Measurements from ENCODE around the gene PTGDR2.

The PTGDR2 gene

DNA sequence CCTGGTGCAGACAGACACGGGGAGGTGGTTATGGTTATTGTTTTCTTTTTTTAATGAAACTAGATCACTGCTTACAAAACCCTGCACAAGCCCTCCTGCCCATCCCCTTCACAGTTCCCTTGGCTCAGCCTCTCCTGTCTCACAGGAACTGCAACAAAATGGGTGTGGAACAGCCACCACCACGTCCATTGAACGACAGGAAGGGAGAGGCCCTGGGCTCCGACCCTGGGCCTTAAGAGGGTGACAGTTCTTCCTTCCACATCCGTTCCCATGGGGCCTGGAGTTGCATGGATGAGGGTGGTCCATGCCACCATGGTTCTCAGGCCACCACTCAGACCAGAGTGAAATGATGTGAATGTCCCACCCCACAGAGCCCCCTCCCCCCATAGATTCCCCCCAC is 34.9 kb upstream of the PTGDR2 start:
- Histone ChIP-seq H3K9ac (ENCODE audit: low read length in 5 of 5) (no peak overlapping the region), H3K4me3 (ENCODE audit: low read depth in 1 of 5, low read length in 5 of 5) (no peak overlapping the region), H3K27me3 (ENCODE audit: control insufficient read depth in 5 of 5, insufficient read depth in 4 of 5, low read length in 5 of 5) (no peaks in the 10 kb centered on the region), H3K9me3 (ENCODE audit: control insufficient read depth in 5 of 5, low read length in 5 of 5) (no peaks in the 10 kb centered on the region), H3K36me3 (ENCODE audit: control insufficient read depth in 5 of 5, insufficient read depth in 5 of 5, low read length in 5 of 5) (peaks cover 13 to 49% (median 36%) of the 10 kb centered on the region in 5 donors), H3K27ac (ENCODE audit: low read depth, low read length) (no peak overlapping the region), H3K4me1 (ENCODE audit: control insufficient read depth in 5 of 5, insufficient read depth in 5 of 5, low read length in 5 of 5) (peaks cover 0 to 14% (median 6%) of the 10 kb centered on the region in 5 donors)

DNA sequence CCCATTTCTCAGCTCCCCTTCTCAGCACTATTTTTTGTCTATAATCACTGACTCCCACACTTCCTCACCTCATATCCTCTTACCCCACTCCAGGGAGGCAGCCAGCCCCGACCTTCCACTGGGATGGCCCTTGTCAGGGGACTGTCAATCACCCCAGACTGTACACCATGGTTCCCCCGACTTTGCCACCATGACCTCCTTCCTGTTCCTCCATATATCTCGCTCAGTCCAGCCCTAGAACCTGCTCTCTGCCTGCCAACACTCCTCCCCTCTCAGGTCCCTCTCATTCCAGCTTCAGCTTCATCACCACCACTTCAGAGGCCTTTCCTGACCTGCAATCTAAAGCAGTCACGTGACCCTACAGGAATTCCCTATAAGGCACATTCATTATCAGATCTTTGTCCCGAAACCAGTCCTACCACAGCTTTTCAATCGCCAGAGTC is 34.1 kb upstream of the PTGDR2 start:
- Histone ChIP-seq H3K27me3 (ENCODE audit: control insufficient read depth in 5 of 5, insufficient read depth in 4 of 5, low read length in 5 of 5) (no peaks in the 10 kb centered on the region), H3K9ac (ENCODE audit: low read length in 5 of 5) (no peak overlapping the region), H3K4me3 (ENCODE audit: low read depth in 1 of 5, low read length in 5 of 5) (no peak overlapping the region), H3K4me1 (ENCODE audit: control insufficient read depth in 5 of 5, insufficient read depth in 5 of 5, low read length in 5 of 5) (peaks cover 0 to 11% (median 0%) of the 10 kb centered on the region in 5 donors), H3K36me3 (ENCODE audit: control insufficient read depth in 5 of 5, insufficient read depth in 5 of 5, low read length in 5 of 5) (peaks cover 9 to 42% (median 30%) of the 10 kb centered on the region in 5 donors), H3K27ac (ENCODE audit: low read depth, low read length) (no peak overlapping the region), H3K9me3 (ENCODE audit: control insufficient read depth in 5 of 5, low read length in 5 of 5) (no peaks in the 10 kb centered on the region)

DNA sequence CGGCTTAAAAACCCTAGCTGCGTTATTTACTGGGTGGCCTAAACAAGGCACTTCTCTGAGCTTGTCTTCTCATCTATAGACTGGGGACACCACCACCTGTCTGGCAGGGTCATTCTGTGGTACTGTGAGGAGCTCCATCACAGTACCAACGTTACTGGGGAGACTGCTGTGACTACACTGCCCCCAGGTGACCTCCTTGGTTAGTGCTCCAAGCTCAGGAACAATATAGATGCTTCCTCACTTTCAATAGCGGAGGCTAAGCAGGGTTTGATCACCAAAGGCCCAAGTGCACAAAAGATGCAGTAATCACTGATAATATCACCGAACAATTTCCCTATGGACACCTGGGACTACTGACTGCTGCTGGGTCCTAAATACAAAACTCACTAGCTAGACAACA is 31.8 kb upstream of the PTGDR2 start:
- H3K4me3 ChIP-seq (ENCODE audit: low read depth in 1 of 5, low read length in 5 of 5), result no peak overlapping the region
- no peaks in the 10 kb centered on the region for H3K9me3 ChIP-seq (ENCODE audit: control insufficient read depth in 5 of 5, low read length in 5 of 5)
- no peak overlapping the region for H3K9ac ChIP-seq (ENCODE audit: low read length in 5 of 5)
- peaks cover 0 to 22% (median 13%) of the 10 kb centered on the region in 5 donors for H3K36me3 ChIP-seq (ENCODE audit: control insufficient read depth in 5 of 5, insufficient read depth in 5 of 5, low read length in 5 of 5)
- H3K27ac ChIP-seq (ENCODE audit: low read depth, low read length), result no peak overlapping the region
- H3K27me3 ChIP-seq (ENCODE audit: control insufficient read depth in 5 of 5, insufficient read depth in 4 of 5, low read length in 5 of 5), result no peaks in the 10 kb centered on the region
- peaks cover 0 to 11% (median 0%) of the 10 kb centered on the region in 5 donors for H3K4me1 ChIP-seq (ENCODE audit: control insufficient read depth in 5 of 5, insufficient read depth in 5 of 5, low read length in 5 of 5)

DNA sequence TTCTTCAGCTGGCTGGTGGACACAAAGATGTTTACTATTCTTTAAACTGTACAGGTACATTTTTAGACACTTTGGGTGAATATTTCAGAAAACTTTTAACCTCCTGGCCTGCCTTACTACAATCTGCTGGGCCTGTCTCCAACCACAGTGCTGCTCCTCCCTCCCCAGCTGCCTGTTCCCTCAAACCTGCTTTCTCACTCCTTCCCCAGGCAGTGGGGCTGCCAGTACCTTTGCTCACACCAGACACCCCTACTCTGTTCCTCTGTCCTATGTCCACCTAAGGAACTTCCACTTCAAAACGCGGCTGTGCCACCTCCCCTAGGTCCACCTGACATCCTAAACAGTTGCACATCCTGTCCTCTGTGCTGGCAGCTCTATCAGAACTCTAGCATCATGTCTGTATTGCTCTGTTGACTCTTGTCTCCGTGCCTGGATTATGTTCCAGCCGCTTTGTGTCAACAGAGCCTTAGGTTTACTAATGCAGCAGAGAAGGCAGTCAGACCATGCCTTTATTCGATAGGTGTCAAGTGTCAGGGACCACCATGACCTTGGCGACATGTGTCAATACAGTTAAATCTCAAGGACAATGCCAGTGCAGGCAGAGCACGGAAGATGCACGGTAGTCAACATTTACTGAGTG is 25.0 kb upstream of the PTGDR2 start:
- Histone ChIP-seq H3K4me1 (ENCODE audit: control insufficient read depth in 5 of 5, insufficient read depth in 5 of 5, low read length in 5 of 5) (peaks cover 2 to 17% (median 14%) of the 10 kb centered on the region in 5 donors), H3K9ac (ENCODE audit: low read length in 5 of 5) (no peak overlapping the region), H3K9me3 (ENCODE audit: control insufficient read depth in 5 of 5, low read length in 5 of 5) (no peaks in the 10 kb centered on the region), H3K27ac (ENCODE audit: low read depth, low read length) (no peak overlapping the region), H3K36me3 (ENCODE audit: control insufficient read depth in 5 of 5, insufficient read depth in 5 of 5, low read length in 5 of 5) (peaks cover 0 to 10% (median 4%) of the 10 kb centered on the region in 5 donors), H3K27me3 (ENCODE audit: control insufficient read depth in 5 of 5, insufficient read depth in 4 of 5, low read length in 5 of 5) (no peaks in the 10 kb centered on the region), H3K4me3 (ENCODE audit: low read depth in 1 of 5, low read length in 5 of 5) (no peak overlapping the region)

DNA sequence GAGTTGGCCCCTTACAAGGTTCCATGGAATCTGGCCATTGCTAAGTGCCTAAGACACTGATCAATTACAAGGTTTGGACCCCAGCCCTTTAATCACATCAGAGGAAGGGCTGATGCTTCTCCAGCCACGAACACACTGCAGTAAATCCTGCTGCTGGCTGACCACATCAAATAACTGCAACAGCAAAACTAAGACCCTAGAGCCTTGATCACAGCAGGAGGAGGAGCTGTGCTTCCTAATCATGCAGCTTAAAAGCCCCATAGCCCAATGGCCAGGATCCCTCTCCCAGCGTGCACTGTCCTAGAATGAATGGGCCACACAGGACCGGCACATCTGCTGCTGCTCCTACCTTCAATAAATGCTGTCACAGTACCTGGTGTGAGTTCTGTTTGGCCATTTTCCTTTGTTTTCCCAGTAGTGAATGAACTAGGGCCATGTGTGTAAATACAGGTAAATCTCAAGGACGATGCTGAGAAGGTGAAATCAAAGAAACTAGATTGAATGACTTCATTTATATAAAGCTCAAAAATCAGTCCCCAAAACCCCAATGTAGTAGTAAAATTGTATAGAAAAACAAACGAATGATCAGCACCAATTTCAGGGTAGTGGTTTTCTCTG is 24.3 kb upstream of the PTGDR2 start:
- no peak overlapping the region for H3K9ac ChIP-seq (ENCODE audit: low read length in 5 of 5)
- no peak overlapping the region for H3K4me3 ChIP-seq (ENCODE audit: low read depth in 1 of 5, low read length in 5 of 5)
- H3K4me1 ChIP-seq (ENCODE audit: control insufficient read depth in 5 of 5, insufficient read depth in 5 of 5, low read length in 5 of 5), result peaks cover 2 to 17% (median 14%) of the 10 kb centered on the region in 5 donors
- H3K27ac ChIP-seq (ENCODE audit: low read depth, low read length), result no peak overlapping the region
- no peaks in the 10 kb centered on the region for H3K27me3 ChIP-seq (ENCODE audit: control insufficient read depth in 5 of 5, insufficient read depth in 4 of 5, low read length in 5 of 5)
- peaks cover 0 to 10% (median 4%) of the 10 kb centered on the region in 5 donors for H3K36me3 ChIP-seq (ENCODE audit: control insufficient read depth in 5 of 5, insufficient read depth in 5 of 5, low read length in 5 of 5)
- no peaks in the 10 kb centered on the region for H3K9me3 ChIP-seq (ENCODE audit: control insufficient read depth in 5 of 5, low read length in 5 of 5)

- no peak overlapping the region for H3K27ac ChIP-seq (ENCODE audit: low read depth, low read length)
- no peak overlapping the region for H3K9ac ChIP-seq (ENCODE audit: low read length in 5 of 5)
- H3K36me3 ChIP-seq (ENCODE audit: control insufficient read depth in 5 of 5, insufficient read depth in 5 of 5, low read length in 5 of 5), result peaks cover 0 to 10% (median 4%) of the 10 kb centered on the region in 5 donors
- H3K4me1 ChIP-seq (ENCODE audit: control insufficient read depth in 5 of 5, insufficient read depth in 5 of 5, low read length in 5 of 5), result peaks cover 2 to 24% (median 22%) of the 10 kb centered on the region in 5 donors
- H3K9me3 ChIP-seq (ENCODE audit: control insufficient read depth in 5 of 5, low read length in 5 of 5), result no peaks in the 10 kb centered on the region
- no peak overlapping the region for H3K4me3 ChIP-seq (ENCODE audit: low read depth in 1 of 5, low read length in 5 of 5)
- H3K27me3 ChIP-seq (ENCODE audit: control insufficient read depth in 5 of 5, insufficient read depth in 4 of 5, low read length in 5 of 5), result no peaks in the 10 kb centered on the region
These were observed 23.4 kb upstream of the PTGDR2 start for GRCh38 chr11:60879104-60879503.

DNA sequence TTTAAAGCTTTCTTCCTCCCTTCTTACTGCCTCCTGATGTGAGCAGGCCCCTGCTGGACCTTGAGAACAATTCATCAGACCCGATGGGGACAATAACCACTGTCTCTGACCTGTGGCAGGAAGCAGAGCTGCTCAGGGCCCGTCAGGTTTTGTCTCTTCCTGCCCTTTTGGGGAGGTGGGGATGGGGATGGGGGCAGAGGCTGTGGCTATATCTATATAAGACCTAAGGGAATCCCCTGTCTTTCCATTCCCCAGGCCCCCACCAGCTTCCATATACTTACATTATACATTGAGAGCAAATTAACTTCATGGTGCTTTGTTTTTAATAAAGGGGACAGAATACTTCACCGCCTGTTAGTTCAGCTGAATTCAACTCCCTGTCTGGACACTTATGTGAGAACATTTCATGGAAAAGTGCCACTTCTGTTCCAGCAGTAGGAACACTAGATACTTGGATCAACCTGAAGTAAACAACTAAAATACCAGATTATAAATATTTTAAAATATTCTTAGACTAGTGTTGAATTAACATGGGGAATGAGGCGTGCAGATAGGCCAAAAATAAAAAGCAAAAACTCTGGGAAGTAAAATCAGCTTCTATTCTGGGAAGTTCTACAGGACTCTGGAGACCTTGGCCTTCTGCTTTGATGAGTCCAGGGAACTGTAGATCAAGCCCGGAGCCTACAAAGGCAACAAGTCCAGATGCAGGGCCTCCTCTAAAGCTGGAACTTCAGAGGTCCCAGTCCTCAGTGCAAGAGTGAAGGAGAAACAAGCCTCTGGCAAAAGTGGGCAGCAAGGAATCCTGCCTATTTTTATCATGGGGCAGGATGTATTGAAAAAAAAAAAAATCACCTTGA is 22.7 kb upstream of the PTGDR2 start:
- Histone ChIP-seq H3K27me3 (ENCODE audit: control insufficient read depth in 5 of 5, insufficient read depth in 4 of 5, low read length in 5 of 5) (no peaks in the 10 kb centered on the region), H3K4me1 (ENCODE audit: control insufficient read depth in 5 of 5, insufficient read depth in 5 of 5, low read length in 5 of 5) (peaks cover 2 to 31% (median 26%) of the 10 kb centered on the region in 5 donors), H3K36me3 (ENCODE audit: control insufficient read depth in 5 of 5, insufficient read depth in 5 of 5, low read length in 5 of 5) (peaks cover 0 to 10% (median 4%) of the 10 kb centered on the region in 5 donors), H3K9ac (ENCODE audit: low read length in 5 of 5) (peak overlapping the region in 2 of 5 donors; percentile 16 to 48), H3K27ac (ENCODE audit: low read depth, low read length) (no peak overlapping the region), H3K9me3 (ENCODE audit: control insufficient read depth in 5 of 5, low read length in 5 of 5) (no peaks in the 10 kb centered on the region), H3K4me3 (ENCODE audit: low read depth in 1 of 5, low read length in 5 of 5) (no peak overlapping the region)

DNA sequence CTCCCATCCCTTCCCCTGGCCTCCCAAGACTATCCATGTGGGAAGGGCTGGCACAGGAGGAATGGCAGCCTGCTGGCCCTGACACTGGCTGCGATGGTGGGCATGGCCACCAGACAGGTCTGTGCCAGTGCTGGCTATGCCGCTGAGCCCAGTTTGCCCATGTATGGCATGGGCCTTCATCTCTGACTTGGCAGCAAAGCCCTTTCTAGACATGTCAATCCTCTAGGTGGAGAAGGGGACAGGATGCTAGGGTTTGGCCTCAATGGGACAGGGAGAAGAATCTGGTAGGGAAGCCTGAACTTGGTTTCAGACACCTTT is 20.4 kb upstream of the PTGDR2 start:
- Histone ChIP-seq H3K4me3 (ENCODE audit: low read depth in 1 of 5, low read length in 5 of 5) (no peak overlapping the region), H3K4me1 (ENCODE audit: control insufficient read depth in 5 of 5, insufficient read depth in 5 of 5, low read length in 5 of 5) (peaks cover 8 to 54% (median 50%) of the 10 kb centered on the region in 5 donors), H3K27ac (ENCODE audit: low read depth, low read length) (no peak overlapping the region)

GRCh38 chr11:60875366-60876167 is 19.8 kb upstream of the PTGDR2 start:
- no peak overlapping the region for H3K27ac ChIP-seq (ENCODE audit: low read depth, low read length)
- H3K4me1 ChIP-seq (ENCODE audit: control insufficient read depth in 5 of 5, insufficient read depth in 5 of 5, low read length in 5 of 5), result peaks cover 8 to 59% (median 55%) of the 10 kb centered on the region in 5 donors
- H3K9me3 ChIP-seq (ENCODE audit: control insufficient read depth in 5 of 5, low read length in 5 of 5), result no peaks in the 10 kb centered on the region
- H3K36me3 ChIP-seq (ENCODE audit: control insufficient read depth in 5 of 5, insufficient read depth in 5 of 5, low read length in 5 of 5), result peaks cover 0 to 6% (median 4%) of the 10 kb centered on the region in 5 donors
- H3K9ac ChIP-seq (ENCODE audit: low read length in 5 of 5), result no peak overlapping the region
- H3K4me3 ChIP-seq (ENCODE audit: low read depth in 1 of 5, low read length in 5 of 5), result no peak overlapping the region
- H3K27me3 ChIP-seq (ENCODE audit: control insufficient read depth in 5 of 5, insufficient read depth in 4 of 5, low read length in 5 of 5), result no peaks in the 10 kb centered on the region

More for the DNA sequence above, 20.4 kb upstream of the PTGDR2 start:
- Histone ChIP-seq H3K27me3 (ENCODE audit: control insufficient read depth in 5 of 5, insufficient read depth in 4 of 5, low read length in 5 of 5) (no peaks in the 10 kb centered on the region), H3K9me3 (ENCODE audit: control insufficient read depth in 5 of 5, low read length in 5 of 5) (no peaks in the 10 kb centered on the region), H3K36me3 (ENCODE audit: control insufficient read depth in 5 of 5, insufficient read depth in 5 of 5, low read length in 5 of 5) (peaks cover 0 to 10% (median 4%) of the 10 kb centered on the region in 5 donors), H3K9ac (ENCODE audit: low read length in 5 of 5) (no peak overlapping the region)

All from subcutaneous abdominal adipose tissue (tissue), 5 donors.